IPS-NIHi11 (cell line): ENCODE results near the gene GON4L.
"Not testable (repeated sequence)": the region's sequence is repeated elsewhere in the genome, so short reads cannot be mapped to it uniquely, and the experiment has no call there.

Experiments used
- DNase-seq: peaks from one replicate; pipeline ENCODE4 v3.0.0; 2012; ENCODE audit warnings: mixed read lengths, low spot score

Gene GON4L

GRCh38 chr1:155877945-155878344 lies 20.9 kb upstream of the GON4L start:
- DNase-seq: no peak

GRCh38 chr1:155873860-155874259 lies 16.8 kb upstream of the GON4L start:
- DNase-seq: no peak

GRCh38 chr1:155872527-155872926 lies 15.5 kb upstream of the GON4L start:
- DNase-seq: no peak

- DNase-seq: no peak
Observed at GRCh38 chr1:155871390-155871789, 14.4 kb upstream of the GON4L start.

- DNase-seq: no peak
Observed at GRCh38 chr1:155867766-155868165, 10.8 kb upstream of the GON4L start.

GRCh38 chr1:155864393-155864792 lies 7.4 kb upstream of the GON4L start:
- DNase-seq: no peak

- no peak for DNase-seq
Observed at GRCh38 chr1:155861896-155862295, 4.9 kb upstream of the GON4L start.

GRCh38 chr1:155860970-155861510 lies 4.0 kb upstream of the GON4L start:
- no peak for DNase-seq

- DNase-seq: peak; percentile 77
Observed at GRCh38 chr1:155859881-155860871, 3.2 kb upstream of the GON4L start.

- peak; percentile 97 for DNase-seq
Observed at GRCh38 chr1:155859234-155859829, 2.3 kb upstream of the GON4L start, which contains the start of gene SYT11. TSS of gene SYT11 (plus strand) at chr1:155859567. CDS start at chr1:155859762, 195 bp downstream.

- DNase-seq: no peak
Observed at GRCh38 chr1:155858800-155859233, 1.8 kb upstream of the GON4L start.

GRCh38 chr1:155856257-155856974 lies 598 bp downstream of the GON4L start:
- DNase-seq: no peak

- DNase-seq: no peak
Observed at GRCh38 chr1:155850345-155850744, 6.7 kb downstream of the GON4L start.

- no peak for DNase-seq
Observed at GRCh38 chr1:155847823-155848529, 9.0 kb downstream of the GON4L start.

GRCh38 chr1:155844860-155845421 lies 12.1 kb downstream of the GON4L start:
- DNase-seq: no peak

- no peak for DNase-seq
Observed at GRCh38 chr1:155840386-155840785, 16.6 kb downstream of the GON4L start.

- DNase-seq: no peak
Observed at GRCh38 chr1:155835548-155835947, 21.5 kb downstream of the GON4L start.

- not testable (repeated sequence) for DNase-seq
Observed at GRCh38 chr1:155834927-155835399, 22.1 kb downstream of the GON4L start.

- peak; percentile 37 for DNase-seq
Observed at GRCh38 chr1:155834296-155834926, 22.6 kb downstream of the GON4L start.

GRCh38 chr1:155833665-155834295 lies 23.2 kb downstream of the GON4L start:
- no peak for DNase-seq
